ENCODE measurements around the gene RAB1B. TPM values are rescaled to one million over a fixed set of nuclear protein-coding genes. Genes with fewer than 3 reads are reported as not detected.
A peak's percentile ranks its signal among the peaks of the same experiment; 100 is the strongest.
"Not testable (repeated sequence)": the region's sequence is repeated elsewhere in the genome, so short reads cannot be mapped to it uniquely, and the experiment has no call there.

RAB1B gene
- total and polyA plus RNA-seq, 2 experiments from 2014 or later, result 86.7 to 146 TPM

DNA sequence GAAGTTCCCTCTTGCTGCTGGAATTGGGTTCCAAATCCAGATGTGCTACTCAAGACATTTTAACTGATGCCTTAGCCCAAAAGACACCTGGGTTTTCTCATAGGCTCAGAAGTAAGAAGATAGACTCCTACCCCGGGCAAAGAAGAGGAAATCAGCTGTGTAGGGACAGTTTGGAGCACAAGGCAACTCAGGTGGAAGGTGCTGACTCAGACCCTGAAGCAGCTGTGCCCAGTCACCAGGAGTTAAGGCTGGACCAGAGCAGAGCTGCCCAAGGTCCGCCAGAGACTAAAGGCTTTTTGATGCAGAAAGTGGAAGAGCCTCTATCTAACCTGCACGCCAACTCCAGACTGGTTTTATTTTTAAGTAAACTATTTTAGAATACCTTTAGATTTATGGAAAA is 20.6 kb upstream of the RAB1B start:
- WGBS, 2 experiments (ENCODE audit: low coverage in 1 of 2, low lambda C conversion rate in 2 of 2, missing lambda C conversion rate in 2 of 2), result 95 to 99% methylated on average over 3 of the region's 3 CpGs
- Histone ChIP-seq H3K27ac (no peak overlapping the region), H2AFZ (no peak overlapping the region), H3K4me1 (ENCODE audit: insufficient read depth) (no peaks in the 10 kb centered on the region), H3K36me3 (ENCODE audit: low read depth) (no peaks in the 10 kb centered on the region), H3K4me2 (ENCODE audit: unreplicated experiment) (no peak overlapping the region), H3F3A (ENCODE audit: insufficient read depth) (no peaks in the 10 kb centered on the region), H3K9ac (no peak overlapping the region), H3K79me2 (ENCODE audit: insufficient read depth) (no peaks in the 10 kb centered on the region), H4K20me1 (ENCODE audit: insufficient read depth) (no peaks in the 10 kb centered on the region), H3K4me3 (no peak overlapping the region), H3K9me3 (ENCODE audit: low read depth) (no peaks in the 10 kb centered on the region), H3K27me3 (replicated peaks; ENCODE audit: insufficient read depth) (no peaks in the 10 kb centered on the region), H3K9me2 (ENCODE audit: insufficient read depth) (no peaks in the 10 kb centered on the region)
- no peak for DNase-seq
- TF ChIP-seq EZH2phosphoT487 (IDR thresholded peaks at IDR 0.05; ENCODE audit: insufficient read depth, low read depth) (no peak), EZH2 (IDR thresholded peaks at IDR 0.05; ENCODE audit: insufficient read depth, poor library complexity, severe bottlenecking) (no peak)
- in situ Hi-C loops (cut with MboI), result no loop called here

DNA sequence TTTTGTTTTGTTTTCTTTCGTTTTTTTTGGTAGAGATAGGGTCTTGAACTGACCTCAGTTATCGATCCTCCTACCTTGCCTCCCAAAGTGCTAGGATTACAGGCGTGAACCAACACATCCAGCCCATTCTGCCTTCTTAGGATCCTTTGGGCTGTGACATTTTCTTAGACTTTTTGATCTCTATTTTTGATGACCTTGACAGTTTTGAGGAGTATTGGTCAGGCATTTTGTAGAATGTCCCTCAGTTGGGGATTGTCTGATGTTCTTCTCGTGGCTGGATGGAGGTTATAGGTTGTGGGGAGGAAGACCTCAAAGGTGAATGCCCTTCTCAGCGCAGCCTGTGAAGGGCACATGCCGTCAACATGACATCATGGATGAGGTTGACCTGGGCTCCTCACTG is 19.5 kb upstream of the RAB1B start:
- in situ Hi-C loops (cut with MboI), result no loop called here
- H3K9me3 ChIP-seq (ENCODE audit: low read depth), result no peaks in the 10 kb centered on the region
- no peaks in the 10 kb centered on the region for H3K79me2 ChIP-seq (ENCODE audit: insufficient read depth)
- WGBS, 2 experiments (ENCODE audit: low coverage in 1 of 2, low lambda C conversion rate in 2 of 2, missing lambda C conversion rate in 2 of 2), result 88% methylated on average over 6 of the region's 6 CpGs
- no peaks in the 10 kb centered on the region for H3K27me3 ChIP-seq (replicated peaks; ENCODE audit: insufficient read depth)
- H3F3A ChIP-seq (ENCODE audit: insufficient read depth), result 0 out of 2 replicates have a peak, but pooled peaks cover 7% of the 10 kb centered on the region
- no peaks in the 10 kb centered on the region for H4K20me1 ChIP-seq (ENCODE audit: insufficient read depth)
- no peaks in the 10 kb centered on the region for H3K4me1 ChIP-seq (ENCODE audit: insufficient read depth)
- H3K27ac ChIP-seq, result no peak overlapping the region
- H2AFZ ChIP-seq, result no peak overlapping the region
- H3K9ac ChIP-seq, result no peak overlapping the region
- no peak for DNase-seq
- H3K4me2 ChIP-seq (ENCODE audit: unreplicated experiment), result no peak overlapping the region
- H3K36me3 ChIP-seq (ENCODE audit: low read depth), result no peaks in the 10 kb centered on the region
- H3K9me2 ChIP-seq (ENCODE audit: insufficient read depth), result no peaks in the 10 kb centered on the region
- no peak overlapping the region for H3K4me3 ChIP-seq
- TF ChIP-seq EZH2 (IDR thresholded peaks at IDR 0.05; ENCODE audit: insufficient read depth, poor library complexity, severe bottlenecking) (no peak), EZH2phosphoT487 (IDR thresholded peaks at IDR 0.05; ENCODE audit: insufficient read depth, low read depth) (no peak)

DNA sequence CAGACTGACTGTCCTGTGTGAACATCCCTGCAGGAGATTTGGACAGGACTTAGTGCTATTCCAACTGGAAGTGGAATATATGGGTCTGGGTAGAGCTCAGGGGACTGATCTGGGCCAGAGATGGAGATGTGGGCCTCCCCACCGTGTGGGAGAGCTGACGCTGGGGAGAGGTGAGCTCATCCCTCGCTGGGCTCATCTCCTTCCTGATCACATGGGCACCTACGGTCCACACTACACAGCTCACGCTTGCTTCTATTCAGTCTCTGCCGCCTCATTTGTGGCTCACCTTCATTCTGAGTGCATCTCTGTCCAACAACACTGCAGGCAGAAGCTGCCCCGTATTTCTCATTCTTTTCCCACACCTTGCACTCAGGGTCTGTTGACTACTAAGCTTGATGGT is 16.6 kb upstream of the RAB1B start:
- Histone ChIP-seq H3K79me2 (ENCODE audit: insufficient read depth) (no peaks in the 10 kb centered on the region), H3K36me3 (ENCODE audit: low read depth) (no peaks in the 10 kb centered on the region), H3K9ac (no peak overlapping the region), H3K4me3 (no peak overlapping the region), H3K4me2 (ENCODE audit: unreplicated experiment) (no peak overlapping the region), H4K20me1 (ENCODE audit: insufficient read depth) (no peaks in the 10 kb centered on the region), H3F3A (ENCODE audit: insufficient read depth) (peaks cover 23% of the 10 kb centered on the region), H3K27me3 (replicated peaks; ENCODE audit: insufficient read depth) (no peaks in the 10 kb centered on the region), H3K27ac (no peak overlapping the region), H3K9me2 (ENCODE audit: insufficient read depth) (no peaks in the 10 kb centered on the region), H3K9me3 (ENCODE audit: low read depth) (no peaks in the 10 kb centered on the region), H3K4me1 (ENCODE audit: insufficient read depth) (no peaks in the 10 kb centered on the region), H2AFZ (no peak overlapping the region)
- 72 to 83% methylated on average over 7 of the region's 7 CpGs for WGBS, 2 experiments (ENCODE audit: low coverage in 1 of 2, low lambda C conversion rate in 2 of 2, missing lambda C conversion rate in 2 of 2)
- no peak for TF ChIP-seq EZH2phosphoT487 (IDR thresholded peaks at IDR 0.05; ENCODE audit: insufficient read depth, low read depth)
- no peak for TF ChIP-seq EZH2 (IDR thresholded peaks at IDR 0.05; ENCODE audit: insufficient read depth, poor library complexity, severe bottlenecking)
- no peak for DNase-seq
- in situ Hi-C loops (cut with MboI), result no loop called here

DNA sequence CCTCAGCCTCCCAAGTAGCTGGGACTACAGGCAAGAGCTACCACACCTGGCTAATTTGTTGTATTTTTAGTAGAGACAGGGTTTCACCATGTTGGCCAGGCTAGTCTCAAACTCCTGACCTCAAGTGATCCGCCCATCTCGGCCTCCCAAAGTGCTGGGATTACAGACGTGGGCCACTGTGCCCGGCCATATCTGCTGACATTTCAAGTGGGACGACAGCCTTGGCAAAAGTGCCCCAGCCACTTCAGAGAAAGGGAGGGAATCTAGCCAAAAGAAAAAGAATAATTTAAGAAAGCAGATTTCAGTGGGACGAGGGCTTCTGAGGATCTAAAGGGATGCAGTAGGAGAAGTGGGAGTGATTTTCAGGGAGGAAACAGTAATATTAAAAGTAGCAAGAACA is 15.4 kb upstream of the RAB1B start:
- WGBS, 2 experiments (ENCODE audit: low coverage in 1 of 2, low lambda C conversion rate in 2 of 2, missing lambda C conversion rate in 2 of 2), result 50 to 53% methylated on average over 6 of the region's 6 CpGs
- H3K4me1 ChIP-seq (ENCODE audit: insufficient read depth), result not testable (repeated sequence)

DNA sequence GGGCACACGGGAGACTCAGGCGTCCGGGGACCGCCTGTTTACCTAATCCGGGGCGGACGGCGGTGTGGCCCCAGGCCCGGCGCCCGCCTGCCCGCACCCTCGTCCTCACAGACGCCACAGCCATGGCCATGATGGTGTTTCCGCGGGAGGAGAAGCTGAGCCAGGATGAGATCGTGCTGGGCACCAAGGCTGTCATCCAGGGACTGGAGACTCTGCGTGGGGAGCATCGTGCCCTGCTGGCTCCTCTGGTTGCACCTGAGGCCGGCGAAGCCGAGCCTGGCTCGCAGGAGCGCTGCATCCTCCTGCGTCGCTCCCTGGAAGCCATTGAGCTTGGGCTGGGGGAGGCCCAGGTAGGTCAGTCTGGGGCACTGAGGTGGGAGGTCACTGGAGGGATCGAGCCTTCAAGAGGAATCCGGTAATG is 10.0 kb upstream of the RAB1B start:
- Histone ChIP-seq H3K9me3 (ENCODE audit: low read depth) (no peaks in the 10 kb centered on the region), H4K20me1 (ENCODE audit: insufficient read depth) (no peaks in the 10 kb centered on the region), H3K27me3 (replicated peaks; ENCODE audit: insufficient read depth) (no peaks in the 10 kb centered on the region), H3K4me2 (ENCODE audit: unreplicated experiment) (peak overlapping the region; percentile 84), H3K4me1 (ENCODE audit: insufficient read depth) (no peaks in the 10 kb centered on the region), H2AFZ (peak overlapping the region; percentile 83; the same call in 1 of the 2 replicates), H3K27ac (no peak overlapping the region), H3K79me2 (ENCODE audit: insufficient read depth) (peaks cover 15% of the 10 kb centered on the region), H3K36me3 (ENCODE audit: low read depth) (peaks cover 10% of the 10 kb centered on the region; the same call in 1 of the 2 replicates), H3K9me2 (ENCODE audit: insufficient read depth) (no peaks in the 10 kb centered on the region), H3K9ac (peak overlapping the region; percentile 93), H3F3A (ENCODE audit: insufficient read depth) (peaks cover 17% of the 10 kb centered on the region), H3K4me3 (peak overlapping the region; percentile 92)
- TF ChIP-seq EZH2phosphoT487 (IDR thresholded peaks at IDR 0.05; ENCODE audit: insufficient read depth, low read depth), result no peak
- no peak for TF ChIP-seq EZH2 (IDR thresholded peaks at IDR 0.05; ENCODE audit: insufficient read depth, poor library complexity, severe bottlenecking)
- WGBS, 2 experiments (ENCODE audit: low coverage in 1 of 2, low lambda C conversion rate in 2 of 2, missing lambda C conversion rate in 2 of 2), result 2 to 4% methylated on average over 23 to 27 of the region's 28 CpGs
- in situ Hi-C loops (cut with MboI), result no loop called here
- DNase-seq, result no peak

More for the DNA sequence above, 15.4 kb upstream of the RAB1B start:
- H3K9ac ChIP-seq; H3K27ac ChIP-seq; DNase-seq; in situ Hi-C loops (cut with MboI); H3K9me3 ChIP-seq (ENCODE audit: low read depth); H3K4me3 ChIP-seq; H3K27me3 ChIP-seq (replicated peaks; ENCODE audit: insufficient read depth); H2AFZ ChIP-seq; H3K36me3 ChIP-seq (ENCODE audit: low read depth); H3K9me2 ChIP-seq (ENCODE audit: insufficient read depth); H4K20me1 ChIP-seq (ENCODE audit: insufficient read depth); H3K4me2 ChIP-seq (ENCODE audit: unreplicated experiment); H3K79me2 ChIP-seq (ENCODE audit: insufficient read depth): not testable (repeated sequence)
- H3F3A ChIP-seq (ENCODE audit: insufficient read depth), result peaks cover 23% of the 10 kb centered on the region

Measured in GM23248 (cell line).